ENCODE measurements around the gene CXCR5.
"Not testable (repeated sequence)": the region's sequence is repeated elsewhere in the genome, so short reads cannot be mapped to it uniquely, and the experiment has no call there.

CXCR5 gene, protein sequence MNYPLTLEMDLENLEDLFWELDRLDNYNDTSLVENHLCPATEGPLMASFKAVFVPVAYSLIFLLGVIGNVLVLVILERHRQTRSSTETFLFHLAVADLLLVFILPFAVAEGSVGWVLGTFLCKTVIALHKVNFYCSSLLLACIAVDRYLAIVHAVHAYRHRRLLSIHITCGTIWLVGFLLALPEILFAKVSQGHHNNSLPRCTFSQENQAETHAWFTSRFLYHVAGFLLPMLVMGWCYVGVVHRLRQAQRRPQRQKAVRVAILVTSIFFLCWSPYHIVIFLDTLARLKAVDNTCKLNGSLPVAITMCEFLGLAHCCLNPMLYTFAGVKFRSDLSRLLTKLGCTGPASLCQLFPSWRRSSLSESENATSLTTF

GRCh38 chr11:118883368-118884071 lies at the start of gene CXCR5:
Gene CXCR5 (plus strand): TSS chr11:118883892. CDS start chr11:118883942, 50 bp downstream.
- DNase-seq = peak; percentile 84

DNA sequence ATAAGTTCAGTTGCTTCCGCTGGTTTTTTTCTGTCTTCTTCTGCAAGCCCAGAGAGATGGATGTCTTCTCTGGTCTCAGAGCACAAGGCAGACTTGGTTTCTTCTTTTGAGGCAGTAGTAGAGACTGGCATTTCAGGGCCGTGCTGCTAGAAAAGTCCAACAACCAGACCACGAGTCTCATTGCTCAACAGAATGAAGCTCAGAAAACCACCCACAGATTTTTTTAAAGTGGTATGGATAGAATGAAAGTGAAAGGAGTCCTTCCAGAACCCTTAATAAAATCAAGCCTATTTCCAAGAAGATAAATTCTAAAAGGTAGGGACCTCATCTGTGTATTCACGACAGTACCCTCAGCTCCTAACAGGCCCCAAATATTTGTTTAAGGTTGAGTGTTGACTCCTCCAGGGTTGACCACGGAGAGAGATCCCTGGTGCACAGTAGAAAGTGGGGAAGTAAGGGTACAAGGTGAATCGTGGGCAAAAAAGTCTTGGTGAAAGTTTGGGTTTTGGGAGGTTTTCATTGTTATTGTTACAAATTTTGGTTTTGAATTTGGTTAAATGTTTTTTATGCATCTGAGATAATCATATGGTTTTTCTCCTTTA lies 49.2 kb upstream of the CXCR5 start:
- no peak for DNase-seq

- DNase-seq = no peak
Measured at GRCh38 chr11:118837868-118838267, 45.8 kb upstream of the CXCR5 start.

GRCh38 chr11:118838905-118839553 lies 44.7 kb upstream of the CXCR5 start:
- no peak for DNase-seq

GRCh38 chr11:118841469-118842242 lies 42.0 kb upstream of the CXCR5 start:
- peak; percentile 79 for DNase-seq

DNA sequence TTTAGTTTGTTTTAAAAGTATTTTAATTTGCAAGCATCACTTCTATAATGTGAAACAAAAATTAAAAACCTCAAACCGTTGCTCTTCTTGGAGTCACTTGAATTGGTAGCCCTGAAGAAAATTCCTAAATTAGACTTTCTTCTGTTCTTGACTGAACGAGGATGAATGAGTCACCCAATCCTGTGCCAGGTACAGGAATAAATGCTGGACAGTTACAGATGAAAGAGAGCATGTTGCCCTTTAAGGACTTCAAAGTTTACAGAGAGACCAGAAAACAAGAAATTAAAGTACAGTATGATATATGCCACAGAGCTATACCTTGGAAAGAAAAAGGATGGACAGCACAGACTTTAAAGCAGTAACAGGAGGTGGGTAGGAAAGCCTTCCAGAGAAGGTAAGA lies 41.3 kb upstream of the CXCR5 start:
- DNase-seq = no peak

DNA sequence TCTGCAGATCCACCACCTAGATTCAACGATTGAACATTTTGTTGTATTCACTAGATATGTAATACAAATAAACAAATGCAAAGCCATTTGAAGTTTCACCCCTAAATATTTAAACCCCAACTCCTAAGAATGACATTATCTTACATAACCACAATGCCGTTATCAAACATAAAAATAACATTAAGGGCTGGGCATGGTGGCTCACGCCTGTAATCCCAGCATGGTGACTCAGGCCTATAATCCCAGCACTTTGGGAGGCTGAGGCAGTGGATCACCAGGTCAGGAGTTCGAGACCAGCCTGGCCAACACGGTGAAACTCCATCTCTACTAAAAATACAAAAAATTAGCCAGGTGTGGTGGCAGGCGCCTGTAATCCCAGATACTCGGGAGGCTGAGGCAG lies 40.8 kb upstream of the CXCR5 start:
- not testable (repeated sequence) for DNase-seq

DNA sequence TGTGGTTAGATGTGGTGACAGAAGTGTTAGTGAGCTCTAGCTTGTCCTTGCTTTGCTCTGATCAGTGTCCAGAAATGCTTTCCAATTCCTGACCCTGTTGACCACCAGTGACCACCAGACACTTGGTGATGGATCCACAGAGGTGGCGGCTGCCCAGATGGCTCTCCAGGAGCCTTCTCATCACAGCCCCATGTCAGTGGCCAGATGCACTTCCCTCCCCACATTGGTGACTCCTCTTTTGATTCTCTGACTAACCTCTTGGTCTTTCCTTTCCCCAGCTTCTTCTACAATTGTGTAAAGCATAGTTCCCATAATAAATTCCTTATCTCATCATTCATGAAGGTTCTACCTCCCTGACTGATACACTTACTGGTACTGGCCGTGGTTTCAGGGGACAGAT lies 40.1 kb upstream of the CXCR5 start:
- no peak for DNase-seq

DNA sequence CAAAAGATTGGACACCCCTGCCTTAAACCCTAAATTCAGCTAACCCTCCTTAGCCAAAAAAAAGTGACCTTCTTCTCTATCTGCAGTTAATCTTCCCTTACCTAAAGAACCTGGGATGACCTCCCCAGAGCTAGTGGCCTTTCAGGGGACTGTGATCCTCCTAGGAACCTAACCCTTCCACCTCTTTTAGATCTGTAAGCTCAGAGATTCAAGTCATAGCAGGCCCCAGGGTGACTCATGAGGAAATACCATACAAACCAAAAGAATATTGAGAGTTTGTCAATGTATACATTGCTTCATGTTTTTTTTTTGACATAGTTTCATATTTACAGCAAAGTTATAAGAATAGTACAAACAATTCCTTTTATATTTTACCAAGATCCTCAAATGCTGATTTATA lies 38.3 kb upstream of the CXCR5 start:
- DNase-seq = no peak

GRCh38 chr11:118846181-118846935 lies 37.3 kb upstream of the CXCR5 start:
- DNase-seq = no peak

GRCh38 chr11:118849825-118850224 lies 33.9 kb upstream of the CXCR5 start:
- no peak for DNase-seq

GRCh38 chr11:118851970-118852369 lies 31.7 kb upstream of the CXCR5 start:
- DNase-seq = no peak

GRCh38 chr11:118853678-118854077 lies 30.0 kb upstream of the CXCR5 start:
- DNase-seq = no peak

GRCh38 chr11:118856314-118856713 lies 27.4 kb upstream of the CXCR5 start:
- no peak for DNase-seq

GRCh38 chr11:118857385-118857784 lies 26.3 kb upstream of the CXCR5 start:
- no peak for DNase-seq

DNA sequence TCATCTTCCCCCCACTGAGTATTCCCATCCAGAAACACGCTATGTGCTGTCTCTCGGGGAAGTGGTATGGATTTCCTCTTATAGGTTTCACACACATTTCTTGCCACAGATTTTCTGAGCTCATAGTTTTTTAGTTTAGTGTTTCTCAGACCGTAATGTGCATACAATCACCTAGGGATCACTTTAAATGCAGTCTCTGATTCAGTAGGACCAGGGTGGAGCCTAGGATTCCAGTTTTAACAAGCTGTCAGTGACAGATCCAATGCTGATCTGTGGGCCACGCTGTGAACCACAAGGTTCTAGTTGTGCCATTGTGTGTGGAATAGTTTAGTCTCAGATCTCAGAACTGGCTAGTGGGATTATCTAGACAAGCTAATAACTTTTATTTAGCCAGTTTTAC lies 23.7 kb upstream of the CXCR5 start:
- no peak for DNase-seq

GRCh38 chr11:118868659-118869058 lies 15.0 kb upstream of the CXCR5 start:
- DNase-seq = no peak

DNA sequence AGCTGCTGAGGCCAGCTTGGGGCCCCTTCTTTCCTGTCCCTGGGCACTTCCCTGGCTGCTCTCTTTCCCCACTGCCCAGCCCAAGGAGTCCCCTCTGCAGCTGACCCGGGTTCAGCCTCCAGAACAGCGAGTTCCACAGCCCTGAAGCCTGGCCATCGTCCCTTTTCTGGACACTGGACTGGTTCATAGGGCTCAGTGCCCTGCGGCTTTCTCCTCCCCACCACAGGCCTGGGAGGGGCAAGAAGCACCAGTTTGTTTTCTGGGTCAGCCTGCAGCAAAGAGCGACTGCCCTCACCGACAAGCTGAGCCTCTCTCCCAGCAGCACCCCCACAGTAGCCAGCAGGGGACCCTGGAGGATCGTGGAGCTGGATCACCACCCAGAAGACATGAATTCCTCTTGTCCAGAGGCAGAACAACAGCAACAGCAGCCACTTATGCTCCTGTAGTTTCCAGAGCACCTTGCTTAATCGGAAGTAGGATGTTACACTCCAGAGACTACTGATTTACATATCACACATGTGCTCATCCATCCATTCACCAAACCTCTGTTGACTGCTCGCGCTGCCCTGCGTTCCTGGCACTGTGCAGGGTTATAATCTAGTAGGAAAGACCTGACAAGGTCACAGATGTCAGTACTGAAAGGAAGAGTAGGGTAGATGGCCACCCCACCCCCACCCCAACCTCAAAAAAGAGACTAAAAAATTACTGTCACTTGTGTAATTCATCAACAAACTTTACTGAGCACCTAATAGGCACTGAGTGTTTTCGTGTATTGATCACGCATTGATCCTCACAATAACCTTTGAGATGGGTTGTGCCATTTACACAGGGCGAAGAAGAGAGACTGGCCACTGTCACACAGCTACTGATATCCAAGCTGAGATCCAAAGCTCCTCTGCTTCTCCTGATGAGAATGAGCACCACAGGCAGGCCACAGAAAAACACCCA lies 13.0 kb upstream of the CXCR5 start:
- DNase-seq = no peak

GRCh38 chr11:118872403-118872821 lies 11.3 kb upstream of the CXCR5 start:
- DNase-seq = peak; percentile 90

DNA sequence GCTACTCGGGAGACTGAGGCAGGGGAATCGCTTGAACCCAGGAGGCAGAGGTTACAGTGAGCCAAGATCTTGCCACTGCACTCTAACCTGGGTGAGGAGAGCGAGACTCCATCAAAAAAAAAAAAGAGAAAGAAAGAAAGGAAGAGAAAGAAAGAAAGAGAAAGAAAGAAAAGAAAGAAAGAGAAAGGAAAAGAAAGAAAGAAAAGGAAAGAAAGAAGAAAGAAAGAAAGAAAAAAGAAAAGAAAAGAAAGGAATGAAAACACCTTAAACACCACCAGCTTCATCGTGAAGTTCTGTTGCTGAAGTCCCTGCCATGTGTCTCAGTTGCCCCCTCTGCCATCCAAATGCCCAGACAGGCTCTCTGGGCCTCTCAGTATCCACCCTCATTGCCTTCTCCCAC lies 9.9 kb upstream of the CXCR5 start:
- no peak for DNase-seq

DNA sequence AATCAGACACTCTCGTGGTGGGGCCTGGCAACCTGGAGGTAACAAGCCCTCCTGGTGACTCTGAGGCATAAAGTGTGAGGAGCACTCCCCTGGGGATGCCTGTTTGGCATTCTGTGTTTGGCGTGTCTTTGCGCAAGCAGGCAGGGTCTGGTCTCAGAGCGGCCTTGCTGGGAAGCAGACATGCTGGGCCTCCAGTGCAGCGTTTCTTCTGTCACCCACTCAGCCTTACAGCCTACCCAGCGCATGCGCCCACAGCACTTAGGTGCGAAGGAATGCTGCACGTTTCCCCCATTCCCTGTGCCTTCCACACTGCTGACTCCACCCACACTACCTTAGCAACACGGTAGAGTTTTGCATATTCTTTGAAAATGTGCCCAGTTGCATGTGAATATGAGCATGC lies 7.4 kb upstream of the CXCR5 start:
- DNase-seq = peak; percentile 71

Data from activated effector memory CD4-positive, alpha-beta T cell treated with anti-CD3 and anti-CD28 coated beads, Interleukin-2, amount 50 U/mL, for 16 hours (primary cell).